T47D (cell line): ENCODE results near the gene CYTIP.

Experiments used
- DNase-seq, 2 experiments: peaks; one replicate each; pipeline versions ENCODE4 v3.0.0 to v3.0.0-alpha.2; 2011 to 2012; ENCODE audit warnings: low read depth in 1 of 2, low spot score in 1 of 2
- JUND ChIP-seq: IDR thresholded peaks from 2 replicates; pipeline ENCODE4 v1.6.1; 2012; ENCODE audit warnings: low read depth
- in situ Hi-C: cut with HindIII; loops from 2 replicates; pipeline ENCODE4 v1.10.0; 2016; ENCODE audit warnings: low sequenced_read_pairs, low pct_unique_long_range_greater_than_20kb

Gene CYTIP

GRCh38 chr2:157428500-157429175 lies 15.3 kb downstream of the CYTIP start:
- no peak for DNase-seq
- no peak for TF ChIP-seq JUND
- in situ Hi-C loops: no loop called here

DNA sequence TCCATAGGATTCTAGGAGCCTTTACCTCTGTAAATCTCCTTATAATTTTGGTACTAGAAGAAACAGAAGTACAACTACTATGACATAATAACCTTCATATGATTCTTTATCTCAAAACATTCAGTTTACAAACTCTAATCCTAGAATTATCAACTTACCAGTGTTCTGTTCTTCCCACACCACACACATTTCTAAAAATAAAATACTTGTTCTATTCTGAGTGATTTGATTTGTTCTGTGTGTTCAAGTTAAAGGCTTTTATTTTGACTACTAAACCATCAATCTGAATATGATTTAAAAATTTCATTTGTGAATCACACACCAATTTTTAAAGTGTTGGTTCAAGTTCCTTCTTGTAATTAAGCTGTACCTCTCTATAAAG lies 16.0 kb downstream of the CYTIP start:
- no peak for DNase-seq
- TF ChIP-seq JUND: no peak
- in situ Hi-C loops: no loop called here

DNA sequence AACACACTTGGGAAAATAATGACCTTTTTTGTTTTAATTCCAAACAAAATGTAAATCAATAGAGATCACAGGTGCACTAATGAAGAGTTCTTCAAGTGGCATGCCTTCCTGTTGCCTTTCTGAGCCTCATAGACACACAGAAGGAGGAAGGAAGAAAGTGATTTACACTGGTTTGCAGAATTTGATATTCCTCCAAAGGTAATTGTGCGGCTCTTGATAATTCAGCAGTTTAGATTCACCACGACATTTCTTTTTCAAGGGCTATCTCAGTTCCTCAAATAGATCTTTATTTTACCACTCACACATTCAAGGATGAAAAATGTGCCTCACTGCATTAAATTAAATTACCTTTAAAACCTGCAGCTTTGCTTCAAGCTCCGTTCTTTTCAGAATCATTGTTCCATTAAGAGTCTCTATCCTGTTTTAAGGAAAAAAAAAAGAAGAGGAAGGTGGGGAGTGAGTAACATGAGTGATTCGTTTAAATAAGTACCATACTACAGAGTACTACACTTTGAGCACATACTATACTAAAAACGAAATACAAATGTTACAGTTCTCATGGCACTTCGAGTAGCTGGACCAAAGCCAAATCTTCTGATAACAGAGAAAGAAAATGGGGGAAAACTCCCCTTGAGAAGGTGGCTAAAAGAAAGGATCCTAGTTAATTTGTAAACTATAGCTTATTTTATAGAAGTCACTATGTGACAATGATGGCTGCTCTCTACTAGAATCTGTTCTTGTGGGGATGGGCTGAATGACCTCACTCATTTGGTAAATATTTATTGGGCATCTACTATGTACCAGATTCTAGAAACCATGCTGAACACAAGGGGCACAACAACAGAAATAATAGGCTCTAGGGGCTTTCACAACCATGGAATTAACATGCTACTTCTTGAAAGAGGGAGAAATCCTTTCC lies 16.6 kb downstream of the CYTIP start:
- no peak for DNase-seq
- no peak for TF ChIP-seq JUND
- in situ Hi-C loops: no loop called here

DNA sequence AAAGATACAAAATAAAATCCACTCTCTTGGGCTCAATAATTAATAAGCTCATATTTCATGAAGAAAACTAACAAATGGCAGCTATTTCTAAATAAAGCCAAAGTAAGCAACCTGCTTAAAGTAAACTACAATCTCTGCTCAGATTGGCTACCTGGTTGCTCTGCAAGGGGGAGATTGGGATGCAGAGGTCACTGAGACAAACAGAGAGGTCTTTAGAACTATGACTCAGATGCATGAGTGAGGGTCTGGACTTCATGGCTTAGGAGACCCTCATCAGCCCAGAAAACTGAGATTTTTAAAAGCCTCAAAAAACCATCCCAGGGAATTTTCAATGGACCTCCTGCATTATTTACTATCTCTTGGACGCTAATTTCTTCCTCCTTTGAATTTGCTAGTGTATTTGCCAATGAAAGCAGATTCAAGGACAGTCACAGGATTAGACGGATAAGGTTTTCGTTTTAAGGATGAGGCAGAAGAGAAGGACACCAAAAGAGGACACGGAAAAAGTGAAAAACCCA lies 17.4 kb downstream of the CYTIP start:
- in situ Hi-C loops: no loop called here
- no peak for DNase-seq

DNA sequence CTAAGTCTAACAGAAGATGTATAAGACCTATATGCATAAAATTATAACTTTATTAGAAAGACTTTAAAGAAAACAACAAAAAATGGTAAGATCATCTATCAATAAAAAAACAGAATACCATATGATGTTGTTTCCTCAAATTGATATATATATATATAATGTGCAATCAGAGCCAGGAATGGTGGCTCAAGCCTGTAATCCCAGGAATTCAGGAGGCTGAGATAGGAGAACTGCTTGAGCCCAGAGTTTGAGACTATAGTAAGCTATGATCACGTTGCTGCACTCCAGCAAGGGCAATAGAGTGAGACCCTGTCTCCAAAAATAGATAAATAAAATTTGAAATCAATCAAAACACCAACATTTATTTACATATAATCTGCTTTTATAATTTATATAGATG lies 19.5 kb downstream of the CYTIP start:
- no peak for DNase-seq
- TF ChIP-seq JUND: no peak
- in situ Hi-C loops: no loop called here

More for the DNA sequence above, 17.4 kb downstream of the CYTIP start:
- TF ChIP-seq JUND: no peak

DNA sequence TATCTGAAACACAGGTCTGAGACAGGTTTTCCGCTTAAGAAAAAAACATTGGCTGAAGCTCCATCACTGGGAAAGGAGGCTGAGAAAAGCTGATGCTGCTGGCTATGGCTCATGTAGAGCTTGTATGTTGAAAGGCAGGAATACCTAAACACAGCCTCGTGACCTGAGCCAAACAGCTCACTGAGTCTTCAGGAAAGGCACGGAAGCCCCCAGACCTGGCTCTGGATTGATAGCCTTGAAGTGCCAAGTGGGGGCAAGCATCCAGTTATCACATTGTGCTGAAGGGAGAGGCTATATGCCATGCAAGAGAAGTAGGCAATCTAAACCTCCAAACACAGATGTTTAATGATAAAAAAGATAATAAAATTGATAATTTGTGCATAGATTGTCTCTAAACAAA lies 21.9 kb downstream of the CYTIP start:
- no peak for DNase-seq
- in situ Hi-C loops: no loop called here
- no peak for TF ChIP-seq JUND

DNA sequence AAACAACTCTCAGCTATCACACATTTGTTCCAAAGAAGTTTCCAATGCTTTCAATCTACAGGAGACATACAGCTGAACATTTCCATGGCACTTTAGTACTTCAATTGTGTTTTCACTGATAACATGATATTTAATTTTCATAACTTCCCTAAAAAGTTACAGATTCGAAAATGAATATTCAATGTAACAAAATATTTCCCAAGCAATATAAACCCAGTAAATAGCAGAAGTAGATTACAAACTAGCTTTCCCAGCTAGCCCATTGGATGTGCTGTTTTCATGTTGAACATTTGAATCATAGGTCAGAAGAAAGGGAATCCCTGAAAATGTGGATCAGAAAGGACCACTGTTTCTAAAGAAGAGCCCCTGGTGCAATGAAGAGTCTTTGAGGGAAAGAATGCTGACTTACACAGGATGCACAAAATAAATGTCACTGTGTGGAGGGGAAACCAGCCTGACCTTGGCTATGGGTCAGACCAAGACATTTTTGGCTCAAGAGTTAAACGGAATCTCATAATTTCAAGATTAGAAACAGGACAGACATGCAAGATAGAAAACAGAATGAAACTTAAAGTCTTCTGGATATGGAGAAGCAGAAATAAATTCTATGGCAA lies 22.5 kb downstream of the CYTIP start:
- TF ChIP-seq JUND: no peak
- in situ Hi-C loops: no loop called here
- no peak for DNase-seq

DNA sequence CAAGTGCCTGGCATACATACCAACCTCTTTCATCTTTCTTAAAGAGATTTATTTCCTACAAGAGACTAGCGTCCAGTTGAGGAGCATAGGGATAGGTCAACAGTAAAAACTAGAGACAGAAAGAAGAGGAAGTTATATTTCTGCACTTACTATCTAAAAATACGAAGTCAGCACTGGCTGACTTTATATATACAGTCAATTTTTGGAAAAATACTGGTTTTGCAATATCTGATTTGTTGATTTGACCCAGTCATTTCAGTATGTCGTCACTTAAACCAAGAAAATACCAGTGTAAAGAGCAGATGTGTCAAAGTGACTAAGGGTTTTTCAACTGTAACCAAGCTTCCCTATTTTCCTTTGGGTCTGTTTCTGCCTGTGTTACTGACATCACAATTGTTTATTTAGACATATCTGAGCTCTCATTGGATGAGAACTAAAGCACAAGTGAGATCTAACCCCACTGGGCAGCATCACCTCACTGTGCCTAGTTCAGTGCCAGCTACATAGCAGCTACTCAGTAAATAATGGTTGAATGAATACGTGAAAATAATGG lies 23.0 kb downstream of the CYTIP start:
- DNase-seq: no peak
- in situ Hi-C loops: no loop called here
- no peak for TF ChIP-seq JUND

DNA sequence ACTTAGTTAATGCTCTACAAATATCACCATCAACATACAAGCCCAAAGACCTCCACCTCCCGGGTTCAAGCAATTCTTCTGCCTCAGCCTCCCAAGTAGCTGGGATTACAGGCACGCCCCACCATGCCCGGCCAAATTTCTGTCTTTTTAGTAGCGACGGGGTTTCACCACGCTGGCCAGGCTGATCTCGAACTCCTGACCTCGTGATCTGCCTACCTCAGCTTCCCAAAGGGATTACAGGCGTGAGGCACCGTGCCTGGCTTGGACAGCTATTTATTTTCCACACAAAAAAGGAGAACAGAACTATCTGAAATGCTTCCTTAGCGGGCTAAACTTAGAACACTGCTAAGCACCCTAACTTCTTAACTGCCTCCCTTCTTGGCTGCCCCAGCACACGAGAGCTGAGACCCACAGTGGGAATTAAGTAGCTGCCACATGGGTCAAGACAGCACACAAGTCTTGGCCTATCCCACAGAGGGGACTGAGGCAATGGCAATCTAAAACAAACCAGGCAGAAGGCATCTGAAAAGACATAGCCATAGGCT lies 24.8 kb downstream of the CYTIP start:
- in situ Hi-C loops: no loop called here
- TF ChIP-seq JUND: no peak
- no peak for DNase-seq

DNA sequence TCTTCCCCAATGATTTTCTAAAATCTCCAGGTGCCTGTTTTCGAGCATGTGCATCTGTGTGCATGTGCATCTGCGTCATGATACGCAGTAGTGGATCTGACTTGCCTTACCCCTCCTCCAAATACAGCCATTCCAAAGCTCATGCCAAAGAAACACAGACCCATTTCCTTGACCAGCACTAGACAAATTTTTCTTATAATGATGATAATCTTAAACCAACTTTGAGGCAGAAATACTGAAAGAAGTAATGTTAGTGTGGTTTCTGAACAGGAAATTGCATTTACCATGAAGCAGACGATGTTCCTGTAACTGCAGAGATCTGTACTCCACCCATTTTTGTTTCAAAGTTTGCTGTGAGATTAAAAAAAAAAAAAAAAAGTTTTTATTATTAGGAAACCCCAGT lies 25.6 kb downstream of the CYTIP start:
- no peak for DNase-seq
- no peak for TF ChIP-seq JUND
- in situ Hi-C loops: no loop called here

- no peak for DNase-seq
- no peak for TF ChIP-seq JUND
- in situ Hi-C loops: no loop called here
Observed at GRCh38 chr2:157415591-157416101, 28.2 kb downstream of the CYTIP start.

DNA sequence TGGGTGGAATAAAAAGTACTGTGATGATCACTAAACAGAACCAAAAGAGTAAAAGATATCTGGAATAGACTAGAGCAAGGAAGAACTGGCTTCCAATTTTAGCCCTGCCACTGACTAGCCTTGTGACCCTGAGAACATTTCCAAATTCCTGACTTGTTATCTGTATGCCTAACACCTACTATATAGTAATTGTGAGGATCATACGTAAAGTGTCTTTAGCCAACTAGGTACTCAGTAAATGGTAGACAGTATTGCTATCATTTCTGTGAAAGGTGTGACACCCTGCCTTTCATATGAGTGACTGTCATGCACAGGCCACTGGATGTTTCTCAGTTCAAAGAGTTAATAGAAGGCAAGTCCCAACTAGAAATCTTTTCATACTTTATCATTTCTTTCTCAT lies 29.8 kb downstream of the CYTIP start:
- in situ Hi-C loops: no loop called here
- TF ChIP-seq JUND: no peak
- DNase-seq: no peak
